GM18517 (cell line): ENCODE measurements around the gene CD96.
"Not testable (repeated sequence)": the region's sequence is repeated elsewhere in the genome, so short reads cannot be mapped to it uniquely, and the experiment has no call there.

Experiments used
- ATAC-seq: cut with Tn5 transposase; IDR thresholded peaks from one replicate; pipeline ENCODE4 v1.9.1; 2021; ENCODE audit warnings: mild to moderate bottlenecking, moderate library complexity; ENCODE audit not compliant: unreplicated experiment

CD96 gene, protein sequence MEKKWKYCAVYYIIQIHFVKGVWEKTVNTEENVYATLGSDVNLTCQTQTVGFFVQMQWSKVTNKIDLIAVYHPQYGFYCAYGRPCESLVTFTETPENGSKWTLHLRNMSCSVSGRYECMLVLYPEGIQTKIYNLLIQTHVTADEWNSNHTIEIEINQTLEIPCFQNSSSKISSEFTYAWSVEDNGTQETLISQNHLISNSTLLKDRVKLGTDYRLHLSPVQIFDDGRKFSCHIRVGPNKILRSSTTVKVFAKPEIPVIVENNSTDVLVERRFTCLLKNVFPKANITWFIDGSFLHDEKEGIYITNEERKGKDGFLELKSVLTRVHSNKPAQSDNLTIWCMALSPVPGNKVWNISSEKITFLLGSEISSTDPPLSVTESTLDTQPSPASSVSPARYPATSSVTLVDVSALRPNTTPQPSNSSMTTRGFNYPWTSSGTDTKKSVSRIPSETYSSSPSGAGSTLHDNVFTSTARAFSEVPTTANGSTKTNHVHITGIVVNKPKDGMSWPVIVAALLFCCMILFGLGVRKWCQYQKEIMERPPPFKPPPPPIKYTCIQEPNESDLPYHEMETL

GRCh38 chr3:111541911-111542483, at the start of gene CD96:
CD96 (plus strand) TSS chr3:111542197; CDS start chr3:111542249, 52 bp downstream.
- ATAC-seq = peak; percentile 39

GRCh38 chr3:111493276-111493675, 48.7 kb upstream of the CD96 start:
- no peak for ATAC-seq

DNA sequence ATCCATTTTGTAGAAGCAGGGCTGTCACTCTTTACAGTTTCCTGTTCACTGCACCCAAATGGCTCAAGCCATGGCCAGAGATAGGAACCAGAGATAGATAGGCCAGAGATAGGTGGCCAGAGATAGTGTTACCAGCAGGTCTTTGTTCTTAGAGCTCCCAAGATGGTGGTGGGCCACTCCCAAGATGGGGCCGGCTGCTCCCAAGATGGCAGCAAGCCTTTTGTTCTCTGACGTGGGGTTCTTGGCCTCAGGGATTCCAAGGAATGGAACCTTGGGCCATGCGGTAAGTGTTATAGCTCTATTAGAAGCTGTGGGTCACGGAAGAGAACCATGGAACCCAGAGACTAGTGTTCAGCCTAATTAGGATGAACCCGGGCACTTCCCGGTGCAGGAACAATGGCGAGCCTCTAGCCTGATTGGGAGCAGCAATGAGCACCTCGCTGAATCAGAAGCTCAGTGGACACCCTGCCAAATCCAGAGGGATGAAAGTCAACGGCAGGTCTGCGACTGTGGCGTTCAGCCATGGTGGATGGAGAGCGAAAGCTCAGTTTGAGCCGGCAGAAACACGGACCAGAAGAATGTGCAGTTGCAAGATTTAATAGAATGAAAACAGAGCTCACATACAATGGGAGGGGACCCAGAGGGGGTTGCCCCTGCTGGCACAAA, 45.0 kb upstream of the CD96 start:
- no peak for ATAC-seq

GRCh38 chr3:111498022-111498421, 44.0 kb upstream of the CD96 start:
- no peak for ATAC-seq

- ATAC-seq = peak; percentile 94
Measured at GRCh38 chr3:111506435-111506834, 35.6 kb upstream of the CD96 start.

- ATAC-seq = no peak
Measured at GRCh38 chr3:111509308-111509707, 32.7 kb upstream of the CD96 start.

GRCh38 chr3:111517801-111518200, 24.2 kb upstream of the CD96 start:
- no peak for ATAC-seq

GRCh38 chr3:111519178-111519855, 22.7 kb upstream of the CD96 start:
- no peak for ATAC-seq

GRCh38 chr3:111521891-111522290, 20.1 kb upstream of the CD96 start:
- no peak for ATAC-seq

GRCh38 chr3:111524486-111524885, 17.5 kb upstream of the CD96 start:
- not testable (repeated sequence) for ATAC-seq

- ATAC-seq = no peak
Measured at GRCh38 chr3:111531446-111531845, 10.6 kb upstream of the CD96 start.

GRCh38 chr3:111534701-111535100, 7.3 kb upstream of the CD96 start:
- no peak for ATAC-seq

GRCh38 chr3:111538111-111538510, 3.9 kb upstream of the CD96 start:
- ATAC-seq = no peak

GRCh38 chr3:111538681-111539083, 3.3 kb upstream of the CD96 start:
- peak; percentile 36 for ATAC-seq

DNA sequence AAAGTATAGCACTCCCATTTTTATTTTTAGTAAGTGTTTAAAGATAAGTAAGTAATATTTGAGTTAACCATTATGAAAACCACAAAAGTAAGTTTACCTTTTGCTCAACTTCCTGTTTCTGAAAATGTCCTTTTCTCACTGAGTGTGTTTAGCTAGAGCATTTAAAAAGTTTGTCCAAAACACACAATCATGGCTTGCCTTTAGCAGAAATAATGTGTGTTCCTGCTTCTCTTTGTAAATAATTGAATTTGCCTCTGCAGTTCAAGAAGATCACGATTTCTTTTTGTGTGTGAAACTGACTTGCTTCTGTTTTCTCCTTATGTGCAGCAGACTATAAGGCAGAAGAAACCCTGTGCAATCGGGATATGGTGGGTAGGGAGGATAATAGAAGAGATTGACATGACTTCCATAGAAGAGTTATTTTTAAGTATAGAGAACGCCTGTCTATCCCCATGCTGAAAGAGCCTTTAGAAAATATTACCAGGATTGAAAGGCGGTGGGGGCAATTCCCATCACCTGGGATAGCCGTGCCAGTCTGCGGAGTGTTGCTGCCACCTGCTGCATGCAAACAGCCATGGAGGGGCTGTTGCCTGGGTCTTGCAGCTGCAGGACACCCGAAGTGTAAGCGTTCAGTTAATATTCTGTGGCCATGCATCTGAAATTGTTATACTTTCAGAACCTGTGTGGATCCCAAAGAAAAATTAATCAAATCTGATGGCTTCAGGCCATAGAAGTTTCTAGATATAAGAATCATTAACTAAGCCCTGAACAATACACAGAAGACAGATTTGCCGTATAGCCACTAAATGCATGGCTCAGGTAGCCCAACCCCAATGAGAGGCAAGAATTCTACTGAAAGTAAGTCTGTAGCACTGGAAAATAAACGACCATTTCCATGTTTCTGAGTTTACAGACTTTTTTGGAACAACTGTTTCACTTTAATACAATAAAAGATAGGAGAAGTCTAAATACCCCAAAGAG, 2.4 kb upstream of the CD96 start:
- peak; percentile 68 for ATAC-seq

- ATAC-seq = no peak
Measured at GRCh38 chr3:111541391-111541790, 606 bp upstream of the CD96 start.

GRCh38 chr3:111542611-111543300, 759 bp downstream of the CD96 start:
- no peak for ATAC-seq

GRCh38 chr3:111545349-111545748, 3.4 kb downstream of the CD96 start:
- no peak for ATAC-seq

DNA sequence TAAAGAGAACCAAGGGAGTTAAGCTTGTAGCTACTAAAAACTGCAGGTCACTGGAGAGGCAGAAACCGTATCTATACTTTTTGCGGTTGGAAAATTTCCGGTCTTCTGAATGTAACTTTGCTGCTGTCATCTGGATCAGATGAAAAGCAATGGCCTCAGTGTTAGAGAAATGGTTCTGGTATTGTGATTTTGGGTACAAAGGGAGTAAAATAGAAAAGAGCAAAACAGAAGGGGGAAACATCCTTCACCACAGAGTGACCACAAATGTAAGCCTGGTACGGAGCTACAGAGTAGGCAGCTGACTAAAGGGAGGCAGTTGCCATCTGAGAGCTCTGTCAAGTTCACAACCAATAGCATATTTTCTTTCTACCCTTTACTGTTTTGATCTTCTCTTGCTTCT, 5.6 kb downstream of the CD96 start:
- ATAC-seq = peak; percentile 87
